HG03565 (cell line): ENCODE data around the gene LRFN2.

Experiments used
- ATAC-seq: cut with Tn5 transposase; IDR thresholded peaks from one replicate; pipeline ENCODE4 v1.9.1; 2021; ENCODE audit warnings: mild to moderate bottlenecking, moderate library complexity; ENCODE audit not compliant: unreplicated experiment

LRFN2 gene

DNA sequence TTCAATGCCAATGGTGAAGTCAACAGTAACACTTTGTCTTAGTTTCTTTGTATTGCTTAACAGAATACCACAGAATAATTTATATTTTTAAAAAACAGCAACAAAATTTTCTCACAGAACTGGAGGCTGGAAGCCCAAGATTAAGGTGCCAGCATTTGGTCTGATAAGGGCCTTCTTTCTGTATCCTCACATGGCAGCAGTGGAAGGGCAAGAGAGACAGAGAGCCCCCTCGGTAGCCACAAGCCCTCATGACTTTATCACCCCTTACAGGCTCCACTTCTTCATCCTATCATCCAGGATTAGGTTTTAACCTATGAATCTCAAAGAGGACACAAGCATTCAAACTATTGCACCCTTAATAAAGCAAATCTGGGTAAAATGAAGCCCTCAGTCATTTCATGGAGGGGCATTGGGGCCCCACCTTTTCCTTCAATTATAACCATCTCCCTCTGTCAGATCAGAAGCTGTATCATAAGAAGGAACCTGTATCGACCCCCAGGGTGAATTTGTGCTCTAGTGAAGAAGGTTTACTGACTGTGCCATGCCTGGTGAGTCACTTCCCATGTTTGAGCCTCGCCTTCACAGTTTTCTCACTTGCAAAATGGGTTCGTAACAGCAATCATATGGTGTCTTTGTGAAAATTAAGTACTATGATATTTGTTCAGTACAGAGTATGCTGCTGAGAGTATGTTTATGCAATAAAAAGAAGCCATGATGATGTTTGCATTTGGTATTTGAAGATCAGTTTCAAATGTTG lies 178.2 kb downstream of the LRFN2 start:
- no peak for ATAC-seq

DNA sequence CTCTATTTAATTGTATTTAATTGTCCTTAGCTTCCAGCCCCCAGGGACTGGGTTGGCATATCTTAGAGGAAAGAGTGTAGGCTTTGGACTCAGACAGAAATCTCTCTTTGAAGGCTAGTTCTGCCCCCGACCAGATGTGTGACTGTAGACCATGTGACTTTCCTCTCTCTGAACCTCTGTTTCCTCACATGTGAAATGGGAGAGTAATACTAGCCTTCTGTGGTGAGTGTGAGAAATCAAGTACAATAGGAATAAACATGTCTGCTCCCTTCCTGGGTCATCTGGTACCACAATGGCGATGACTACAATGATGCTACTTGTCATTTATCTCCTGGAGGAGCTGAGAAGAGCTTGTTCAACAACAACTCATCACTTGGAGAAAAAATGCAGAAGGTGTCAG lies 179.9 kb downstream of the LRFN2 start:
- no peak for ATAC-seq

DNA sequence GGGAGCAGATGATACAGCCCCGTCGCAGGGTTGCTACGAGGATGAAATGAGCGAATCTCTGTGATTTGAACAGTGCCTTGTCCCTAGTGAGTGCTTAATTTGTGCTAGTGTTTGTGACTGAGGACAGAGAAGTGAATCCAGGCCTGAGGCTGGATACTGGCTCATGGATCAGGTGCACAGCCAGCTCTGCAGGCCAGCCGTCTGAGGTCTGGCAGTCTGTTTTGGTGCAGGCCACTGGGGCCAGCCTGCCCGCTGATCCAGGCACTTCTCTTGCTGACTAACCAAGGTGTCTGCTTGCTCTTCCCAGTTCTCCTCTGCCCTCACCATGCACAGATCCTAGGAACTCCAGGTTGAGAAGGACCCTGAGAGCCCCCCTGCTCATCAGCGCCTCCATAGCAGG lies 181.0 kb downstream of the LRFN2 start:
- ATAC-seq = no peak

DNA sequence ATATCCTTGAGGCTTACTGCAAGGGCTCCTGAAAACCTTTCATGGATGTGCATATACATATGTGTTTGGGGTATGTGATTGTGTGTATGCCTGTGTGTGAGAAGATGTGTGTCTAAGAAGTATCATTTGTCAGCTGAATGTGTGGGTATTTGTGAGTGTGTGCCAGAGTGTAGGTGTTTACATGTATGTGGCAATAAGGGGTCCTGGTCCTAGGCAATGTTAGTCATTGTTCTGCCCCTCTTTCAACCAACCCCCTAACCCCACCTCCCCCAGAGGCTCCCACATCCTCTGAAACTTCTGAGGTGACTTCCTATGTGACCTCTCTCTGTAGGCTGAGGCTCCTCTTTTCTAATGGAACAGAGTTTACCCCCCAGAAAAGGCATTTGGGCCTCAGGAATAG lies 186.4 kb downstream of the LRFN2 start:
- no peak for ATAC-seq

DNA sequence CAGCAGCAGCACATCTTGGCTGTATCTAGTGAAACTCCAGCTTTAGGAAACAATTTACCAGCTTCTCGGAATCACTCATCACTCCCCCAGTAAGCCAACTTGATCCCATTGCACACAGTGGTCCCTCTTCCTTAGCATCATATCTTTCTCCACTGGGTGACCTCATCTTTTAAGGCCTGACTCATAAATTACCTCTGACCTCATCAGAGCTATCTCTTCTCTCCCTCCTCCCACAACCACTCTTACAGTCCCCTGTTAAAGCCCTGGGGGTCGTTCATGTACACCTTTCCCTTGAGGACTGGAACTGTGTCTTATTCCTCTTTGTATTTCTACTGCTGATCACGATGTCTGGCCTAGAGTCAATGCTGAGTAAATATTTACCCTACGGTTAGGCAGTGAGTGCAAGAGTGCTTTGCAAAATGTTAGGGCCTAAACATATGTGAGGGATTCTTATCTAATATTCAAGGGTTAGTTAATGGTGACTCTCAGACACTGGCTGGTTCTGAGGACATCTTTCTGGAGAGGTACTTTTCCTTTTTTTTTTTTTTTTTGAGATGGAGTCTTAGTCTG lies 187.2 kb downstream of the LRFN2 start:
- no peak for ATAC-seq

DNA sequence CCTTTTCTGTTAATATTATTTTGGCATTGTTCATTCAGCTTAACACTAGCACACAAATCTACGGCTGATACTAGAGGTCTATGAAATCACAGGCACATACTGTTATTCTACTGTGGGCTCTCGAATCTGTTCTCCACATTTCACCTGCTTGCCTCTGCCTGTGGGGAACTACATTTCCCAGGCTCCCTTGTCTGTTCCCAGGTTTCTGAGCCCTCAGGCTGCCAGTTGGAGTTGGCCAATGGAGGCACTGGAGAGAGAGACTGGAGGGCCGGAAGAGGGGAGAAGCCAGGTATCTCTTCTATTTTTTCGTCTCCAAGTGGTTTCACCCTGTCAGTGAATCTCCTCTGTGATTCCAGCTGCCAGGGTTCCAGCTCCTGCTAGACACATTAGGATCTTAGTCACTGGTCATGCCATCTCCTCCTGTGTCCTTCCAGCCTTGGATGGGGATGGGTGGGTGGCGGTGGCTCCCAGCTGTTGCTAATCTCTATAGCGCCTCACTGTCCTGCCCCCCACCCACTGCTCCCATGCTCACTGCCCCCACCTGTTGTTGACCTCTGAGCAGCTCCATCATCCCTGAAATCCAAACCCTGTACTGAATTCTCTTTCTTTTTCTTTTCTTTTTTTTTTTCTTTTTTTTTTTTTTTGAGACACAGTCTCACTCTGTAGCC lies 188.2 kb downstream of the LRFN2 start:
- no peak for ATAC-seq

DNA sequence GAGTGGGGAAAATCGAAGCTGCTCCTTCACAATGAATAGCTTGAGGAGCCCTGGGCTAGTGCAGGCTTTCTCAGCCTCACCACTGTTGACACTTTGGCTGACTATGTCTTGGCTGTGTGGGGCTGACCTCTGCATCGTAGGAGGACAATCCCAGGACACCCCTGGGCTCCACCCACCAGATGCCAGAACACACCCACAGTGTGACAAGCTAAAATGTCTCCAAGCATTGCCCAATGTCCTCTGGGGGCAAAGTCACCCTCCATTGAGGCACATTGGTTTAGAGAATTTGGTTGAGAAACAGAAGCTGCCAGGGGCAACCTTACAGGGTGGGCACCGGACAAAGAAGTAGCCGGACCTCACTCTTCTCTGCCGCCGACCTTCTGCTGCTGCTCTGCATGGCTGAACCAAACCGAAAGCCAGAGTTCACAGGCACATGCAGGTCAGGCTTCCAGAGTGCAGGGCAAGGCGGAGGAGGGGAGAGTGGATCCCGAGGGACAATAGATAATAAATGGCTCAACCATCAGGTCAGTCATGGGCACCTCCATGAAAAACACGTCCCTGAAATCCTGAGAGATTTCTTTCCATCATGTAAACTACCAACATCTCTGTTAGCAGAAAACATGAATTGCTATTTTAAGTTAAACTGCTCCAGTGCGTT lies 189.0 kb downstream of the LRFN2 start:
- ATAC-seq = no peak

DNA sequence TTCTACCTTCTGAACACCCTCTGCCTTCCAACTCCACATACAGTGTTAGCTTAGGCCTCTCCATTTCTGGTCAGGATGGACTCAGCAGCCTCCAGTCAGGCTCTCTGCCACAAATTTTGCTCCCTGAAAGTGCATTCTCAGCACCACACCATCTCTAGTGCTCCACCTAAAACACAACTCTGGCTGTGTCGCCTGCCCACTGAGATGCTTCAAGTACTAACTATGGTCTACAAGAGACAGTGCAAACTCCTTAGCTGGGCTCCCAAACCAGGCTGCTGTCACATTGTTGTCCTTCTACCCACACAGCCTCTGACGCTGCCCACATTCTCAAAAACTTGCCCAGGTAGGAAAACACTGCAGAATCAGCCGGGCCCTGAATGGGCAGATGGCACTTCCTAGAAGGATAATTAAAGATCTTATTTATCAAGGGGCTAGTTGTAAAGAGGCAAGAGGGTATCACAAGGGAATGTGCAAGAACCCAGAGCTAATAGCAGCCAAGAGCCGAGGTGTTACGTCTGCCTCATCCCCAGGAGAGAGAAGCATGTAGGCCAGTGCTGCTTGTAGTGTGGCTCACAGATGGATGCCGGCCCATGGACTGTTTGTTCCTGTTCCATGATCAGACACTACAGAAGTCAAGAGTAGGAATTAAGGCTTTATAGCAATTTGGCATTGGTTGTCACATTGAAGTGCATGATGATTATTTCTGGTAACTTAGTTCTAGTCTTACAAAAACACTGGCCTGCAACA lies 189.7 kb downstream of the LRFN2 start:
- no peak for ATAC-seq

DNA sequence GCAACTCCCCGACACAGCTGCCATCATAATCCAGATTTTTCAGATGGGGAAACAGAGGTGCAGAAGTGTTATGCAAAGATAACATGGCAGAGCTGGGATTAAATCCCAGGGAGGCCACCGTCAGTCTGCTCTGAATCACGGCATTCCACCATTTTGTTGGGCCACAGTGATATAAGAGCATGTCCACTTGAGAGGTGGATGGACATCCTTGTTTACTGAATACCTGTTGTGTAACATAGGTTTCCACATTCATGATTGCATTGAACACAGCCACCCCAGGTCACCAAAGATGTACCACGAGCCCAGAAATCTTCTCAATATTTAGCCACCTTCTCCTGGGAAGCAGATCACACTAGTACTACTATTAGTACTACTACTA lies 191.5 kb downstream of the LRFN2 start:
- ATAC-seq = no peak

DNA sequence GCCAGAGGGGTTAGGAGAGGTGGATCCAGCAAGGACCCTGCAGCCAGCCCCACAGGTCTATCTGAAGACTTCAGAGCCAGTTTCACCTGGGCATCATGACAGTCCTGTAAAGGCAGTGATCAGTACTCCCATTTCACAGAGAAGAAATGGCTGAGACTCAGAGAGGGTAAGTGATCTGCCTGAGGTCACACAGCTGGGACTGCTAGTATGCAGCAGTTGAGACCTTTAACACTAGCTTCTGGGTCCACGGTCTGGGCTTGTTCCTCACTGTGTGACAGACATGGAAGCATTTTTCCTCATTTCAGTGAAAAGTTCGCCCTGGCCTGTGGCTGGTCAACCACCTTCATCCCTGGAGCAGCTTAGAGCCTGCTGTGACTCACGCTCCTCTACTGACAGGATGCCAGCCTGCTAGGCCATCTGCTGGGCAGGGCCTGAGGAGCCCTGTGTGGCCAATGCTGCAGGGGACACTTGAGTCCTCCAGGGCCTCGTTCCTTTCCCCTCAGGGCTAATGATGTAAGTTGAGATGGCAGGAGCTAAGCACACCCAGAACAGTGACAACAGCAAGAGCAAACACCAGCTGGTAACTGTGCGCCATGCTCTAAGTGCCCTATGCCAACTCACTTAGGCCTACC lies 192.0 kb downstream of the LRFN2 start:
- ATAC-seq = no peak

DNA sequence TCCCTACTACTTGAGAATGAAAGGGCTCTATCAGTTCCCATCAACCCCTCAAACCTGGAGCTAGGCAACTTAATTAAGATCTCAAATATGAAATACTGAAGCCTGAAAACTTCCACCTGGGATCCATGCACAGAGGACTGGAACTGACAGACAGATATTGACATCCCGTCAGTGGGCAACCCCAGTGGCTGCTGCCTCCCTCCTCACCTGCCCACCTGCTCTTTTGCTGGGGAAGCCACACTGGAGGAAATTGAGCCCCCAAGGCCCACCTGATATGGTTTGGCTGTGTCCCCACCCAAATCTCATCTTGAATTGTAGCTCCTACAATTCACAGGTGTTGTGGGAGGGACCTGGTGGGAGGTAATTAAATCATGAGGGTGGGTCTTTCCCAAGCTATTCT lies 192.8 kb downstream of the LRFN2 start:
- ATAC-seq = no peak

DNA sequence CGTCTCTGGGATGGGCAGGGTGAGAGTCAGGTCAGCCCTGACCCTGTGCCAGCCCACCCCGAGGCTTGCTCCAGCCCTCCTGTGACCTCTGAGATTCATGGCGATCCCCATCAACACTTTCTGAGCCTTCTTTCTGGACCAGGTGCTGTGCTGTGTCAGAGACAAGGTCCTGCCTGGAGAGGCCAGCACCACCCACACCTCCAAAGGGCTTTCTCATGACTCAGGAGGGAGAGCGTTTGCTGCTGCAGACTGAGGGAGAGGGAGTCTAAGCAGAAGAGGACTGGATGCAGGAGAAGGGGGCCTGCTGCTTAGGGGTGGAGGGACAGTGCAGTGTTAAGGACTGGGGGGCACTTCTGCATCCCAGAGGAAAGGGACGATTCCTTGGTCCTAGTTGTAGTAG lies 193.5 kb downstream of the LRFN2 start:
- ATAC-seq = no peak

DNA sequence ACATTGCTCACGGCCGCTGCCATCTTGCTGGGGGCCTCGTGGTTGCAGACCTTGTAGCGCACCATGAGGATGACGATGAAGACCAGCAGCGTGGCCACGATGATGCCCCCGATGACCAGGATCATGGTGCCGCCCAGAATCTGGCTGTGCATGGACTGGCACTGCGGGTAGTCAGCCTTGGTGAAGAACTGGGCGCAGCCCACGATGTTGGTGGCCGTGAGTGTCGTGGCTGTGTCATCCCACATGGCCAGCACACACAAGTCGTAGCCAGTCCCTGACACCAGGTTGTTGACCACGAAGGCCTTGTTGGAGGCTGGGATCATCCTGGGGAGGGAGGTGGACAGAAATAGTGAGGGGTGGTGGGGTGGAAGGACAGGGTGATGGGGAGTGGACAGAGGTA lies 194.6 kb downstream of the LRFN2 start:
- ATAC-seq = no peak

DNA sequence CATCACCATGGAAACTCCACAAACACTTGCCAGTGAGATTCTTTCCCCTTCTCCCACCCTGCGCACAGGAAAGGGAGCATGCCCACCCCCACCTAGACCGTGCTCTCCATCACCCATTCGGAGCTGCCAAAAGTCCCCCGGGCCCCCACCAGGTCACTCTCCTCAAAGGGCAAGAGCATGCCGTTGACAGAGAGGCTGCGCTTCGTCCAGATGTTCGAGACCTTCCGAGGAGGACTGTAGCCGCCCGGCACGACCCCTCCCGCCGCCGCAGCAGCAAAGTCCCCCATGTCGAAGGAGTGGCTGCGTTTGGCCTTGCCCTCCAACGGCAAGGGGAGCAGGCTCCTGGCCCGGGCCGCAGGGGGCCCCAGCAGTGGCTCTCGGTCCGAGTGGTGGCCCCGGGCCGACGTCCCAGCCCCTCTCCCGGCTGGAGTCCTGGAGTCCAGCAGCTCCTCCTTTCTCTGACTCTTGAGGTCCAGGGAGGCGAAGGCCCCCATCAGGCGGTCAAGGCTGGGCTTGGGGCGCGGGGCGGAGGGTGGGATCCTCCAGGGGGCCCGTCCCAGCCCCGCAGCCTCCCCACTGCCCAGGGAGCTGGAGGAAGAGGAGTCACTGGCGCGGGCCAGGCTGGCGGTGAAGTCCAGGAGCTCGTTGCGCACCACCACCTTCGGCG lies 195.2 kb downstream of the LRFN2 start:
- ATAC-seq = no peak

DNA sequence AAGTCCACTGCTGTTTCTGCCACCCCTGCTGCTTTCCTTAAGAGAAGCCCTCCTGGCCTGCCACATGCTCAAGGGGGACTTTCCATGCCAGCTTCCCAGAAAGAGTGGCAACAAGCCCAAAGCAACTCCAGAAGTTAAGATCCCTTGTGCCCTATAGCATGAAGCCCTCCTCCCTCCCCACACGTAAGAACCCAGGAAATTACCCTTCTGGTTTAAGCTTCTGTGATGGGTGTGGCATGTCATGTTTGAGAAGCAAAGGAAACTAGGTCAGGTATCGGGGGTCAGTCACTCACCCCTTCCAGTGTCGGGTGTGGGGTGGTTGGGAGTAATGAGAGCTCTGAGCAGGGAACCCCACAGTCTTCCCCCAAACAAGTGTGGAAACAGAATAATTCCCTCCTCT lies 196.1 kb downstream of the LRFN2 start:
- ATAC-seq = no peak

DNA sequence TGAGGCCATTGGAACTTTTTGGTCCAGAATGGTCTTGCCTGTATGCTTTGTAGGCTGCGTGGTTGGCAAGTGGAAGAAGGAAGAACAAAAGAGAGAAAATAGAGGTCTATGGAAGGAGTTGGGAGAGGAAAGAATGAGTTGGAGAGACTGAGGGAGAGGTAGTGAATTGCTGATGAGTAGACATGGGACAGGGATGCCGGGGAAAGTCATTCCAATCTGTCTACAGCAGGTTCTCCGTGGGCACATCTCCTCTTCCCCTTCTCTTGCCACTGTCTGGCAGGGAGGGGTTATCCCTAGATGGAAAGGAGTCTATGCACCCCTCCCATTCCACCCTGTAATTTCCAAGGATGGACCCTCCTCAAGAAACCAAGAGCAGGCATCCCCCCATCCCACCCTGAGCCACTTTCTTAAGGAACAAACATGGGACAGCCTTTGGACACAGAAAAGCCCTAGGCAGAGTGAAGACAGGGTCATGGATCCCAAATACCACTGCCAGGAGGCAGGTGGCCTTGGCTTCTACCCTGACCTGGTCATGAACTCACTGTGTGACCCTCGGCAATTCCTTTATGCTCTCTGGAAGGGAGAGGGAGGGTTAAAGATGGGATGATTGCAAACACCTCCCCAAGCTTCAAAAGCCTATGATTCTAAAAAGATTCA lies 196.9 kb downstream of the LRFN2 start:
- ATAC-seq = no peak

DNA sequence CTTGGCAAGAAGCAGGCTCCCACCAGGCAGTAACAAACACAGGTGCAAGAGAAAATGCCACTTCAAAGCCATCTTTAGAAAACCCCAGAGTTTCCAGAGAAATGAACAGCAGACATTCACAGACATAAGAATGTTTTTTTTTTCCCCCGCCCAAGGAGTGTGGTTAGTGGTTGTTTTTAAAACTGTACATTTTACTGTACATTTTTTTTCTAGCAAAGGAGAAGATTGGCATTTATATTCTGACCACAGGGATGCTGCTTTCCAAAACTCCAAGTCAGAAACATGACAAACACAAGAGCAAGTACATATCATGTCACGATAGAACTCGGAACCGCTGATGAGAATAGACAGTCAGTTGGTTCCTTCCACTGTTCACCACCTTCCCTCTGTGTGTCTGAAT lies 197.9 kb downstream of the LRFN2 start:
- ATAC-seq = no peak

DNA sequence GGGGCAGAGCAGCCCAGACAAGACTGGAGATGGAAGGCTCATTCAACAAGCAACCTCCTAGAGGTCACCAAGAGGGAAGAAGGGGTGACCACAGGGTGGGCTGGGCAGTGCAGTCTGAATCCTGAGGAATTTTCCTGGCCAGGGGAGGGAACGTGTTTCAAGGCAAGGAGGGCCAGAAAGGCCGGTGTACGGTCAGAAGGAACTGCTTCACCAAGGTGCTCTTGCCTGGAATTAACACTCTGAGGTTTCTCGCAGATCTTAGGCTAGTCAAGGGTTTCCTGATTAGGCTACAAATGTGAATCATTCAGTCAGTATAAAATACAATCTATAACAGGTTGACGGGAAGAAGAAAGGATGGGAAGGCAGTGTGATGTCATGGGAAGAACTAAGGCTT lies 199.3 kb downstream of the LRFN2 start:
- no peak for ATAC-seq

DNA sequence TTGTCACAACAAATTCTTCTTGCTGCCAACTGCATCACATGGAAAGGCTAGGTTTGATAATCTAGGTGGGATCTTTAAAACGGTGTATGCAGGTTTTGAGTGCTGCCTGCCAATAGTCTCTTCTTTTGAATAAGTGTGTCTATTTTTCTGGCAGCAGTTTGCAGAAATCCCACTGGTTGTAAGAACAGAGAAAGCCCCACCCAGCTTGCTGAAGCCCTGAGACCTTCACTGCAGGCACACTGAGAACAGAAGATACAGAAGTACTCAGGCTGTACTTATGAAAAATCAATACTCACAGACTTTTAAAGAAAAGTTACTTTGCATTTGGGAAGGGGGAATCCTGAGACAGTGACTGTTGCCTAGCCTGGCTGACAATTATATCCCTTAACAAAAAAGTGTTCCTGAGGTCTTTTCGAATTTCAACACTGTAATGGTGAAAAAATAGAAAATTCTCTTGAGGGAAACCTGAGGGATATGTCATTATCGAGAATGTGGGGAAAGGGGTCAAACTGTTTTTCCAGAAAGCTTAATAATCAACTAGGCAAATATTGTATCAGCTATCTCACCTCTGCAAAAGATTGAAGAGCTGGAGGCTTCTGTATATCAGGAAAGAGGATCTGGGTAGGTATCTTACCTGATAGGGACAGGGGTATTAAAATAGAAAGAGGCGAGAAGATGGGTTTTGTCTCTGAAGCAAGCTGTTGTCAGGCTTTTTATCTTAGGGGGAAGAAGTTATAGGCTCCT lies 199.9 kb downstream of the LRFN2 start:
- no peak for ATAC-seq
